ENCODE data around the gene RFLNA.

The RFLNA gene

GRCh38 chr12:124359671-124360581, 65.0 kb downstream of the RFLNA start:
- in situ Hi-C loops (cut with HindIII; ENCODE audit: low pct_ligation_motif_present, low pct_unique_long_range_greater_than_20kb, low sequenced_read_pairs) = no loop called here
- no peak for DNase-seq

- no peak for DNase-seq
These were observed 66.4 kb downstream of the RFLNA start for GRCh38 chr12:124361074-124361970.

GRCh38 chr12:124361996-124362395, 67.1 kb downstream of the RFLNA start:
- no peak for DNase-seq
- in situ Hi-C loops (cut with HindIII; ENCODE audit: low pct_ligation_motif_present, low pct_unique_long_range_greater_than_20kb, low sequenced_read_pairs) = no loop called here

More at GRCh38 chr12:124361074-124361970, 66.4 kb downstream of the RFLNA start:
- in situ Hi-C loops (cut with HindIII; ENCODE audit: low pct_ligation_motif_present, low pct_unique_long_range_greater_than_20kb, low sequenced_read_pairs) = no loop called here

DNA sequence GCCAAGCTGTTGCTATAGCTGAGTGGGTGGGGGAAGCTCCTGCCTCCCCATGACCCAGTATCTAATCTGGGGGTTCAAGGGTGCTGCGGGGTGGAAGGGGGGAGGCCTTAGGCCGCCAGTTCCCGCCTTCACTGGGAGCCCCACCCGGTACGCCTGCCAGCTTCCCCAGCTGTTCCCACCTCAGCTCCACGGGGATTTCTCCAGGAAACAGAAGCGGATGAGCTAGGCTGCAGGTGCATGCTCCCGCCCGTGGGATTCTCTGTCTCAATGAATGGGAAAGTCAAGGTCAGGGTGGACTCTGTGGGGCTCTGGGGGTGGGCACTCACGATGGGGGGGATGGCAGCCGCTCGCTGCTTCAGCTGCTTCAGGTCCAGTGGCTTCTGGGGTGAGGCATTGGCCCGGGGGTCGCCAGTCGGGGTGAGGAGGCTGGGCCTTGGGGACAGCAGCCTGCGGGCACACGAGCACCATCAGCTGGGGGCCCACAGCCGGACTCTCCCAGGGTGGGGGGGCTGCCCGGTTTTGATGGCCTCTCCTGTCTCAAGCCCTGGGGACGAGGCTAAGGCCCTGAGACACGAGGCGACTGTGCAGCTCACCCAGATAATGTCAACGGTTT, 68.6 kb downstream of the RFLNA start:
- in situ Hi-C loops (cut with HindIII; ENCODE audit: low pct_ligation_motif_present, low pct_unique_long_range_greater_than_20kb, low sequenced_read_pairs) = no loop called here
- no peak for DNase-seq

GRCh38 chr12:124364543-124364942, 69.7 kb downstream of the RFLNA start:
- in situ Hi-C loops (cut with HindIII; ENCODE audit: low pct_ligation_motif_present, low pct_unique_long_range_greater_than_20kb, low sequenced_read_pairs) = no loop called here
- DNase-seq = no peak

Data from ACHN (cell line).